SH-SY5Y (cell line): ENCODE data around the gene CAMK2A.

Source experiments
- GATA2 ChIP-seq: IDR thresholded peaks from 2 replicates; pipeline ENCODE4 v1.6.1; 2011; ENCODE audit warnings: mild to moderate bottlenecking, low read depth, low read length
- GATA3 ChIP-seq: IDR thresholded peaks from 2 replicates; pipeline ENCODE4 v1.6.1; 2011; ENCODE audit warnings: low read depth, mild to moderate bottlenecking, low read length, moderate library complexity

DNA sequence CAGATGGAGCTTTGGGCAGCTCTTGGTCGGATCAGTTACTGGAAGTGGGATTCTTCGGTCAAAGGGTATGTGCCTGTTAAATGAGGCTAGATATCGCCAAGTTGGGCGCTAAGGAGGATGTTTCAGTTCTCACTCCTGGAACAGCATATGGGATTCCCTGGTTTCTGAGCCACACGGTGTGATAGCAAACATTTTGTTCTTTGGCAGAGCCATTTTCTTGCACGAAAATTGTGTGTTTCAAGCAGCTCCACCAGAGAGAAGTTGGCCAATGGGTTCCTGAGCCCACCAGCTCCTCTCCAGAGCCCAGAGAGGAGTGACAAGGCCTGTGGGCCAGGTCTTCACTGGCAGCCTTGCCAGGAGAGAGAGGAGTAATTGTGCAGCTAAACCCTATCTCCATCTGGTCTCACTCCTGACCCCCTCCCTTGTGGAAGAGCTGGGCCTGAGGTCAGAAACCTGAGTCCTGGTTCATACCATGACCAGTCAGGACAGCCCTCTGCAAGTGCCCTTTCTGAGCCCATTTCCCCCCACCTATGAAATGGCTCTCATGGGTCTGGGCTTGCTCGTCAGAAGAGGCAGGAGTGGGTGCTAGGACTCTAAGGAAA is 110.5 kb downstream of the CAMK2A start:
- TF ChIP-seq GATA3 (no peak), GATA2 (no peak)
